Fibroblast of lung (primary cell): ENCODE measurements around the gene MYBPC1. TPM values are rescaled to one million over a fixed set of nuclear protein-coding genes. Genes with fewer than 3 reads are reported as not detected.
A peak's percentile ranks its signal among the peaks of the same experiment; 100 is the strongest.

ENCODE experiments used
- DNase-seq, 2 donors: peaks; one replicate each; pipeline versions ENCODE4 v3.0.0 to v3.0.0-alpha.2; 2010; ENCODE audit warnings: low read depth in 2 of 2
- H2AFZ ChIP-seq: 2 replicates; pipeline ENCODE4 v1.5.1; 2012; ENCODE audit warnings: low read length, control low read depth, inconsistent platforms
- H3K27ac ChIP-seq: 2 replicates; pipeline ENCODE4 v1.5.1; 2011; ENCODE audit warnings: low read length, control low read depth; ENCODE audit not compliant: insufficient read depth
- H3K27me3 ChIP-seq: 2 replicates; pipeline ENCODE4 v1.5.1; 2011; ENCODE audit warnings: mild to moderate bottlenecking, low read length; ENCODE audit not compliant: control insufficient read depth, insufficient read depth
- H3K36me3 ChIP-seq: 2 replicates; pipeline ENCODE4 v1.5.1; 2011; ENCODE audit warnings: low read length; ENCODE audit not compliant: control insufficient read depth, insufficient read depth
- H3K4me1 ChIP-seq: 2 replicates; pipeline ENCODE4 v1.5.1; 2011; ENCODE audit warnings: low read length; ENCODE audit not compliant: control insufficient read depth, insufficient read depth; ENCODE audit errors: extremely low read depth
- H3K4me2 ChIP-seq: 2 replicates; pipeline ENCODE4 v1.5.1; 2011; ENCODE audit warnings: low read length, control low read depth; ENCODE audit not compliant: insufficient read depth; ENCODE audit errors: extremely low read depth
- H3K4me3 ChIP-seq, 4 experiments: fragments of 200-600 bp in 1 of 4; sonication (generic) in 1 of 4; replicated peaks in 1 of 4; 2 replicates each; pipeline ENCODE4 v1.5.1; 2011 to 2016; ENCODE audit warnings: low read length in 4 of 4, low read depth in 3 of 4, mild to moderate bottlenecking in 3 of 4, control low read depth in 2 of 4, inconsistent platforms in 1 of 4, mixed read lengths in 1 of 4; ENCODE audit not compliant: insufficient read depth in 1 of 4; ENCODE audit errors: control extremely low read depth in 1 of 4
- H3K79me2 ChIP-seq: 2 replicates; pipeline ENCODE4 v1.5.1; 2012; ENCODE audit warnings: mild to moderate bottlenecking, low read length, inconsistent platforms; ENCODE audit not compliant: control insufficient read depth, insufficient read depth
- H3K9ac ChIP-seq: 2 replicates; pipeline ENCODE4 v1.5.1; 2011; ENCODE audit warnings: mild to moderate bottlenecking, low read length, control low read depth; ENCODE audit not compliant: insufficient read depth
- H3K9me3 ChIP-seq: 2 replicates; pipeline ENCODE4 v1.5.1; 2012; ENCODE audit warnings: low read depth, low read length; ENCODE audit not compliant: control insufficient read depth, insufficient read depth
- H4K20me1 ChIP-seq: 2 replicates; pipeline ENCODE4 v1.5.1; 2011; ENCODE audit warnings: low read length; ENCODE audit not compliant: control insufficient read depth, insufficient read depth; ENCODE audit errors: extremely low read depth
- EZH2 ChIP-seq: IDR thresholded peaks from 2 replicates; pipeline ENCODE4 v1.5.1; 2012; ENCODE audit warnings: low read length, control low read depth, mild to moderate bottlenecking; ENCODE audit errors: missing control alignments
- polyA plus RNA-seq, 2 donors: library from polyadenylated mRNA; depleted of rRNA in 1 of 2; stranded (reverse) in 1 of 2; unstranded in 1 of 2; fragments of >200 nt; gene quantifications; 2 replicates each; pipeline ENCODE4 v1.2.1, GENCODE V29; 2011 to 2012; ENCODE audit warnings: missing spikeins in 1 of 2
- total RNA-seq: library from RNA; depleted of rRNA; stranded (reverse); fragments of >200 nt; gene quantifications from 2 replicates; pipeline ENCODE4 v1.2.1, GENCODE V29; 2014
- TF ChIP-seq, protein P1 (sequence below), 2 donors: IDR thresholded peaks in 1 of 2; conservative IDR thresholded peaks in 1 of 2; 1 replicate in 1 of 2; 2 replicates in 1 of 2; pipeline ENCODE4 v1.5.1; 2011 to 2012; ENCODE audit warnings: low read length in 2 of 2, control low read depth in 1 of 2, inconsistent platforms in 1 of 2, low read depth in 1 of 2, mild to moderate bottlenecking in 1 of 2

The MYBPC1 gene
- total and polyA plus RNA-seq, 2 donors (not counting 1 experiment from before 2014, with no cell fraction given), result not detected

DNA sequence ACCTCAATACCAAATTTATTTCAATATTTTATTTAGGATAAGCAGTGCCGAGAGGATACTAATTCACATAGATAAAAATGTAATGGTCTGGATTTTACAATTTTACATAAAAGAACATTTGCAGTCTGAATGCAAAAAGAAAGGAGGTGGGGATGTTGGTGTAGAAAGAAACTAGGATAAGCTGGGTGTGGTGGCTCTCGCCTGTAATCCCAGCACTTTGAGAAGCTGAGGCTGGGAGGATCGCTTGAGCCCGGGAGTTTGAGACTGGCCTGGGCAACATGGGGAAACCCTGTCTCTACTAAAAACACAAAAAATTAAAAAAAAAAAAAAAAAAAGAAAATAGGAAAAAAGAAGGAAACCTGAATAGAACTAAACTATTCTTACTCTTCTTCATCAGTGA, 127.6 kb downstream of the MYBPC1 start:
- Histone ChIP-seq H4K20me1 (no peaks in the 10 kb centered on the region), H3K4me2 (no peak overlapping the region), H3K9me3 (no peaks in the 10 kb centered on the region), H3K4me1 (no peaks in the 10 kb centered on the region), H3K79me2 (no peaks in the 10 kb centered on the region), H3K4me3 (no peak overlapping the region), H2AFZ (no peak overlapping the region), H3K36me3 (no peaks in the 10 kb centered on the region), H3K27me3 (no peaks in the 10 kb centered on the region), H3K9ac (no peak overlapping the region), H3K27ac (no peak overlapping the region)
- no peak for DNase-seq
- TF ChIP-seq EZH2, result no peak
- TF ChIP-seq, protein P1, sequence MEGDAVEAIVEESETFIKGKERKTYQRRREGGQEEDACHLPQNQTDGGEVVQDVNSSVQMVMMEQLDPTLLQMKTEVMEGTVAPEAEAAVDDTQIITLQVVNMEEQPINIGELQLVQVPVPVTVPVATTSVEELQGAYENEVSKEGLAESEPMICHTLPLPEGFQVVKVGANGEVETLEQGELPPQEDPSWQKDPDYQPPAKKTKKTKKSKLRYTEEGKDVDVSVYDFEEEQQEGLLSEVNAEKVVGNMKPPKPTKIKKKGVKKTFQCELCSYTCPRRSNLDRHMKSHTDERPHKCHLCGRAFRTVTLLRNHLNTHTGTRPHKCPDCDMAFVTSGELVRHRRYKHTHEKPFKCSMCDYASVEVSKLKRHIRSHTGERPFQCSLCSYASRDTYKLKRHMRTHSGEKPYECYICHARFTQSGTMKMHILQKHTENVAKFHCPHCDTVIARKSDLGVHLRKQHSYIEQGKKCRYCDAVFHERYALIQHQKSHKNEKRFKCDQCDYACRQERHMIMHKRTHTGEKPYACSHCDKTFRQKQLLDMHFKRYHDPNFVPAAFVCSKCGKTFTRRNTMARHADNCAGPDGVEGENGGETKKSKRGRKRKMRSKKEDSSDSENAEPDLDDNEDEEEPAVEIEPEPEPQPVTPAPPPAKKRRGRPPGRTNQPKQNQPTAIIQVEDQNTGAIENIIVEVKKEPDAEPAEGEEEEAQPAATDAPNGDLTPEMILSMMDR (conservative IDR thresholded peaks at IDR 0.05 in 1 of 2, IDR thresholded peaks at IDR 0.05 in 1 of 2; ENCODE audit: low read depth in 1 of 2, low read length in 2 of 2), result no peak

DNA sequence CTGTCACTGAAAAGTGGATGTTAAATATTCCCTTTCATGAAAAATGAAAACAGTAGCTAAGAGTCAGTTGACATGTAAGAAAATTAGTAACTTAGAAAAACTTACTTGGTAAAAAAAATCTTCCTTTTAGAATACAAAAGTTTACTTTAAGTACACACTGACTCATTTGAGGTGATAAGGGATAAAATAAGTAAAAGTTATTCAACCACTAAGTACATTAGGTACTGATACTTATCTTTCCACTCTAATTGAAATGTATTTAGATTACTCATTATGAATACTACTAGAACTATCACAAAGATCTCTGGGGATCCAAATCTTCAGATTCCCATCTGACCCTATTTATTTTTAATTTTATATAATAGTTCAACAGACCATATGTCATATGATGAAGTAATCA, 132.3 kb downstream of the MYBPC1 start:
- no peak overlapping the region for H3K4me2 ChIP-seq
- H4K20me1 ChIP-seq, result no peaks in the 10 kb centered on the region
- H3K9me3 ChIP-seq, result no peaks in the 10 kb centered on the region
- TF ChIP-seq EZH2, result no peak
- TF ChIP-seq, protein P1 (conservative IDR thresholded peaks at IDR 0.05 in 1 of 2, IDR thresholded peaks at IDR 0.05 in 1 of 2; ENCODE audit: low read depth in 1 of 2, low read length in 2 of 2), result no peak
- no peak overlapping the region for H2AFZ ChIP-seq
- no peaks in the 10 kb centered on the region for H3K36me3 ChIP-seq
- no peak overlapping the region for H3K4me3 ChIP-seq
- H3K79me2 ChIP-seq, result no peaks in the 10 kb centered on the region
- no peaks in the 10 kb centered on the region for H3K4me1 ChIP-seq
- H3K27me3 ChIP-seq, result no peaks in the 10 kb centered on the region
- no peak overlapping the region for H3K9ac ChIP-seq
- H3K27ac ChIP-seq, result no peak overlapping the region
- peak in 1 of 2 donors; percentile 22 for DNase-seq

DNA sequence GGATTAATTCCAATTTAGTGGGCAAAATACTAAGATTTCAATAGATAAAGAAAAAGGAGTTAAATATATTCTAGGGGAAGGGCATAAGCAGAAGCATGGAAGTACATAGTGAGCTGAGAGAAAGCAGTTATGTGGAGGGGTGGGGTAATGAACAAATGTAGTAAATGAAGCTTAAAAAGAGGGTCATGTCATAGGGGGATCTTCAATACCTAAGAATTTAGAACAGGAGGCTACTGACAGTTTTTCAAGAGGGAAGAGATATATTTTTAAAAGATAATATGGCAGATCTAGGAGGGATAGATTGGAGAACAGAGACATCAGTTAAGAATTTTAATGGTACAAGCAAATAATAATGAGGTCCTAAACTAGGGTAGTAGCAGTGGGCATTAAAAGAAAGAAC, 135.1 kb downstream of the MYBPC1 start:
- H3K4me2 ChIP-seq, result no peak overlapping the region
- no peaks in the 10 kb centered on the region for H3K79me2 ChIP-seq
- H3K4me3 ChIP-seq, result no peak overlapping the region
- no peak overlapping the region for H3K9ac ChIP-seq
- no peak overlapping the region for H3K27ac ChIP-seq
- no peaks in the 10 kb centered on the region for H3K9me3 ChIP-seq
- H3K36me3 ChIP-seq, result no peaks in the 10 kb centered on the region
- no peak for TF ChIP-seq EZH2
- TF ChIP-seq, protein P1 (conservative IDR thresholded peaks at IDR 0.05 in 1 of 2, IDR thresholded peaks at IDR 0.05 in 1 of 2; ENCODE audit: low read depth in 1 of 2, low read length in 2 of 2), result no peak
- H3K4me1 ChIP-seq, result no peaks in the 10 kb centered on the region
- no peaks in the 10 kb centered on the region for H4K20me1 ChIP-seq
- no peak for DNase-seq
- H3K27me3 ChIP-seq, result no peaks in the 10 kb centered on the region
- no peak overlapping the region for H2AFZ ChIP-seq
